Measurements from ENCODE around the gene BFSP2. TPM values are rescaled to one million over a fixed set of nuclear protein-coding genes. Genes with fewer than 3 reads are reported as not detected.

Gene BFSP2
- total RNA-seq, 2 donors from 2014 or later, result not detected

DNA sequence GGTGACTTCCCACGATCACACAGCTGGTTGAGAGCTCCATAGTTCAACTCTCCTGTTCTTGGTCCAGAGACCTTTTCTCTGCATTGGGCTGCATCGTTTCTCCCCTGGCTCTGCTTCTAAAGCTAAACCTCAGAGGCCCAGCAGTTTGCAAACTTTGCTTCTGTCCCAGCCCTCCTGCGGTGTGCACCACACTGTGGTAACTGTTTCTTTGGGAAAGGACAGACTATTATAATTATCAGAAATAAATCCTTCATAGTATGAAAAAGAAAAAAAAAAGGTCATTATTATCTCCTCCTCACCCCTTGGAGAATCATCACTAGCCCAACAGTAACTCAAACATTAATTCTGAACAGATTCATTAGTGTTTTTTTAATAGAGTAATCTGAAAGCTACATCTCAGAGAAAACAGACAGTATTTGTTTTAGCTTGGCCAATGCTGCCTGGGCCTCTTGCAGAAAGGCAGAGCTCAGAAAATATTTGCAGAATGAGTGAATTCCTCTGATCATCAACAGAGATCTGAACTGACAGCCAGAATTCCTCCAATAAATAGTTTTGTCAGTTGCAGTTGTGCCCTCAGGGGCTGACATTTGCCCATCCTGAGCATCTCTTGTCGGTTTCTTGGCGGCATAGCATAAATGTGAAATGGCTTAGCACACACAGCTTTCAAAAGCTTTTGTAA is 52.9 kb downstream of the BFSP2 start:
- TF ChIP-seq, protein P1, sequence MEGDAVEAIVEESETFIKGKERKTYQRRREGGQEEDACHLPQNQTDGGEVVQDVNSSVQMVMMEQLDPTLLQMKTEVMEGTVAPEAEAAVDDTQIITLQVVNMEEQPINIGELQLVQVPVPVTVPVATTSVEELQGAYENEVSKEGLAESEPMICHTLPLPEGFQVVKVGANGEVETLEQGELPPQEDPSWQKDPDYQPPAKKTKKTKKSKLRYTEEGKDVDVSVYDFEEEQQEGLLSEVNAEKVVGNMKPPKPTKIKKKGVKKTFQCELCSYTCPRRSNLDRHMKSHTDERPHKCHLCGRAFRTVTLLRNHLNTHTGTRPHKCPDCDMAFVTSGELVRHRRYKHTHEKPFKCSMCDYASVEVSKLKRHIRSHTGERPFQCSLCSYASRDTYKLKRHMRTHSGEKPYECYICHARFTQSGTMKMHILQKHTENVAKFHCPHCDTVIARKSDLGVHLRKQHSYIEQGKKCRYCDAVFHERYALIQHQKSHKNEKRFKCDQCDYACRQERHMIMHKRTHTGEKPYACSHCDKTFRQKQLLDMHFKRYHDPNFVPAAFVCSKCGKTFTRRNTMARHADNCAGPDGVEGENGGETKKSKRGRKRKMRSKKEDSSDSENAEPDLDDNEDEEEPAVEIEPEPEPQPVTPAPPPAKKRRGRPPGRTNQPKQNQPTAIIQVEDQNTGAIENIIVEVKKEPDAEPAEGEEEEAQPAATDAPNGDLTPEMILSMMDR (IDR thresholded peaks at IDR 0.05), result no peak
- TF ChIP-seq POLR2AphosphoS5 (IDR thresholded peaks at IDR 0.05) (peak; percentile 34), POLR2A (IDR thresholded peaks at IDR 0.05) (no peak)
- no peak overlapping the region for H3K27ac ChIP-seq
- DNase-seq (ENCODE audit: low spot score), result peak; percentile 43
- no peaks in the 10 kb centered on the region for H3K36me3 ChIP-seq
- intact Hi-C loops (cut with DNase I), result no loop called here
- H3K9me3 ChIP-seq, result no peaks in the 10 kb centered on the region
- no peak overlapping the region for H3K4me3 ChIP-seq
- 41% methylated on average over 5 of the region's 5 CpGs for WGBS
- no peaks in the 10 kb centered on the region for H3K27me3 ChIP-seq (replicated peaks; ENCODE audit: insufficient read depth)
- peaks cover 6% of the 10 kb centered on the region for H3K4me1 ChIP-seq (replicated peaks)

DNA sequence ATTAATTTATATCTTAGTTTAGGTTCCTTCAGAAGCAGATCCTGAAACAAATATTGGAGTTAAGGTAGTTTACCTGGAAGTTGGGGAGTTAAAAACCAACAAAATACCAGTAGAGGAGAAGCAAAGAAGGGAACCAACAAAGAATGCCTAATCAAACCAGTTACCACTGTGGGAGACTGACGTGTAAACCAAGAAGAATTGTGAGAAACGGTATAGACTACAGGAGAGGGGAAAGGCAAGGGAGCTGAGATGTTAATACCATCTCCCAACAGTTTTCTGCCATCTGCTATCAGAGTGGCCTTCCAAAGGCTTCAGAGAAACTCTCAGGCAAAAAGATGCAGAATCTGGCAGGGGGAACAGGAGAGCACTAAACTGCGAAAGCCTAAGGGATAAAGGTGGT is 53.5 kb downstream of the BFSP2 start:
- Histone ChIP-seq H3K4me3 (no peak overlapping the region), H3K27ac (no peak overlapping the region), H3K9me3 (no peaks in the 10 kb centered on the region), H3K4me1 (replicated peaks) (peaks cover 6% of the 10 kb centered on the region), H3K36me3 (no peaks in the 10 kb centered on the region), H3K27me3 (replicated peaks; ENCODE audit: insufficient read depth) (no peaks in the 10 kb centered on the region)
- TF ChIP-seq, protein P1 (IDR thresholded peaks at IDR 0.05), result no peak
- TF ChIP-seq POLR2A (IDR thresholded peaks at IDR 0.05) (no peak), POLR2AphosphoS5 (IDR thresholded peaks at IDR 0.05) (no peak)
- 47% methylated on average over 3 of the region's 3 CpGs for WGBS
- intact Hi-C loops (cut with DNase I), result no loop called here
- no peak for DNase-seq (ENCODE audit: low spot score)

DNA sequence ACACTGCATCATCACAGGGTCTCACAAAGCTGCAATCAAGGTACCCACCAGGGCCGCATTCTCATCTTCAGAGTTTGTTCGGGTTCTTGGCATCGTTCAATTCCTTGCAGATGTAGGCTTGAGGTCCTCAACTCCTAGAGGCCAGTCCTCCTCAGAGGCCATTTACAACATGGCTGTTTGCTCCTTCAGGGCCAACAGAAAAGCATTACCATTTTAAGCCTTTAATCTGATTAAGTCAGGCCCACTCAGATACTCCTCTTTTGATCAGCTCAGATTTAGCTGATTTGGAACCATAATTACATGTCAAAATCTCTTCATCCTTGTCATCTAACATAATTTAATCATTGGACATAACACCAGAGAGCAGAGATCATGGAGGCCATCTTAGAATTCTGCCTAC is 55.4 kb downstream of the BFSP2 start:
- Histone ChIP-seq H3K27ac (no peak overlapping the region), H3K36me3 (no peaks in the 10 kb centered on the region), H3K4me1 (replicated peaks) (peaks cover 6% of the 10 kb centered on the region), H3K4me3 (no peak overlapping the region), H3K27me3 (replicated peaks; ENCODE audit: insufficient read depth) (no peaks in the 10 kb centered on the region), H3K9me3 (no peaks in the 10 kb centered on the region)
- DNase-seq (ENCODE audit: low spot score), result no peak
- TF ChIP-seq, protein P1 (IDR thresholded peaks at IDR 0.05), result no peak
- no peak for TF ChIP-seq POLR2AphosphoS5 (IDR thresholded peaks at IDR 0.05)
- no peak for TF ChIP-seq POLR2A (IDR thresholded peaks at IDR 0.05)
- 95% methylated on average over 3 of the region's 3 CpGs for WGBS
- intact Hi-C loops (cut with DNase I), result no loop called here

DNA sequence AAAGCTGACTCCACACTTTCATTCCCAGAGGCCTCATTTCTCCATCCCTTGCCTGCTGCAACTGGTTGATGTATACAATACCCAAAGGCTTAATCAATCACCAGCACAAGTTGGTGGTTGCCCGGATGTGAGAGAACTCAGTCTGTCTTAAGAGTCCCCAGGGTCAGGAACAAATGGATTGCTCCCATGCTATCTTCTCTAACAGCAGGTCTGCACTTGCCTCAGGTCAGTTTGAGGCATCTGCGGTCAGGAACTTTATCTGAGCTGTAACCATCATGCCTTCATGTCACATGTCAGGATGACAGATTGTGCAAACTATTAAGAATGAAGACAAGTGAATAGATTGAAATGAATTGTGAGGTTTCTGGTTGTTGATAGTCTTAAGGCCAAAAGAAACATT is 56.1 kb downstream of the BFSP2 start:
- 97% methylated on average over 2 of the region's 2 CpGs for WGBS
- Histone ChIP-seq H3K36me3 (no peaks in the 10 kb centered on the region), H3K27me3 (replicated peaks; ENCODE audit: insufficient read depth) (no peaks in the 10 kb centered on the region), H3K4me3 (no peak overlapping the region), H3K9me3 (no peaks in the 10 kb centered on the region), H3K27ac (no peak overlapping the region), H3K4me1 (replicated peaks) (peaks cover 6% of the 10 kb centered on the region)
- no peak for DNase-seq (ENCODE audit: low spot score)
- TF ChIP-seq POLR2A (IDR thresholded peaks at IDR 0.05), result no peak
- no peak for TF ChIP-seq POLR2AphosphoS5 (IDR thresholded peaks at IDR 0.05)
- TF ChIP-seq, protein P1 (IDR thresholded peaks at IDR 0.05), result no peak
- intact Hi-C loops (cut with DNase I), result no loop called here

DNA sequence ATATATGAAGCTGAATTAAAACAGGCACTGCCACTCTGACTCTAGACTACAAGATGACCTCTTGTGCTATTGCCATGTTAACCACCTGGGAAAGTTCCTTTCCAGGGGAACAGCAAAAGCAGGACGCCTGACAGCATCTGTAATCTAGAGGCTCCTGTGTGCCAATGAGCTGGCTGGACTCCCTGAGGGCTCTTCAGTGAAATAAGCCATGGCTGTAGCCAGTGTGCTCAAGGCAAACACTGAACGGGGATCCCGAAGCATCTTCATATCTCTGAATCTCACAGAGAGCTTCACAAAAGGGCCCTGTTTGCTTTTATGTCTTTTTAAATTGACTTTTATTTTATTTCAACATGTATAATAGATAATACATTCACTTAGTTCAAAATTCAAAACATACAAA is 57.2 kb downstream of the BFSP2 start:
- 53% methylated on average over 3 of the region's 3 CpGs for WGBS
- H3K4me1 ChIP-seq (replicated peaks), result peaks cover 5% of the 10 kb centered on the region
- no peaks in the 10 kb centered on the region for H3K27me3 ChIP-seq (replicated peaks; ENCODE audit: insufficient read depth)
- no peaks in the 10 kb centered on the region for H3K36me3 ChIP-seq
- no peak for TF ChIP-seq POLR2AphosphoS5 (IDR thresholded peaks at IDR 0.05)
- TF ChIP-seq, protein P1 (IDR thresholded peaks at IDR 0.05), result no peak
- no peak for TF ChIP-seq POLR2A (IDR thresholded peaks at IDR 0.05)
- no peaks in the 10 kb centered on the region for H3K9me3 ChIP-seq
- H3K27ac ChIP-seq, result no peak overlapping the region
- intact Hi-C loops (cut with DNase I), result no loop called here
- H3K4me3 ChIP-seq, result no peak overlapping the region
- DNase-seq (ENCODE audit: low spot score), result no peak
